Measurements from ENCODE around the gene CTDP1. TPM values are rescaled to one million over a fixed set of nuclear protein-coding genes. Genes with fewer than 3 reads are reported as not detected.

Gene CTDP1, protein sequence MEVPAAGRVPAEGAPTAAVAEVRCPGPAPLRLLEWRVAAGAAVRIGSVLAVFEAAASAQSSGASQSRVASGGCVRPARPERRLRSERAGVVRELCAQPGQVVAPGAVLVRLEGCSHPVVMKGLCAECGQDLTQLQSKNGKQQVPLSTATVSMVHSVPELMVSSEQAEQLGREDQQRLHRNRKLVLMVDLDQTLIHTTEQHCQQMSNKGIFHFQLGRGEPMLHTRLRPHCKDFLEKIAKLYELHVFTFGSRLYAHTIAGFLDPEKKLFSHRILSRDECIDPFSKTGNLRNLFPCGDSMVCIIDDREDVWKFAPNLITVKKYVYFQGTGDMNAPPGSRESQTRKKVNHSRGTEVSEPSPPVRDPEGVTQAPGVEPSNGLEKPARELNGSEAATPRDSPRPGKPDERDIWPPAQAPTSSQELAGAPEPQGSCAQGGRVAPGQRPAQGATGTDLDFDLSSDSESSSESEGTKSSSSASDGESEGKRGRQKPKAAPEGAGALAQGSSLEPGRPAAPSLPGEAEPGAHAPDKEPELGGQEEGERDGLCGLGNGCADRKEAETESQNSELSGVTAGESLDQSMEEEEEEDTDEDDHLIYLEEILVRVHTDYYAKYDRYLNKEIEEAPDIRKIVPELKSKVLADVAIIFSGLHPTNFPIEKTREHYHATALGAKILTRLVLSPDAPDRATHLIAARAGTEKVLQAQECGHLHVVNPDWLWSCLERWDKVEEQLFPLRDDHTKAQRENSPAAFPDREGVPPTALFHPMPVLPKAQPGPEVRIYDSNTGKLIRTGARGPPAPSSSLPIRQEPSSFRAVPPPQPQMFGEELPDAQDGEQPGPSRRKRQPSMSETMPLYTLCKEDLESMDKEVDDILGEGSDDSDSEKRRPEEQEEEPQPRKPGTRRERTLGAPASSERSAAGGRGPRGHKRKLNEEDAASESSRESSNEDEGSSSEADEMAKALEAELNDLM
- 14.9 and 17.0 TPM in 2 replicates for total RNA-seq

DNA sequence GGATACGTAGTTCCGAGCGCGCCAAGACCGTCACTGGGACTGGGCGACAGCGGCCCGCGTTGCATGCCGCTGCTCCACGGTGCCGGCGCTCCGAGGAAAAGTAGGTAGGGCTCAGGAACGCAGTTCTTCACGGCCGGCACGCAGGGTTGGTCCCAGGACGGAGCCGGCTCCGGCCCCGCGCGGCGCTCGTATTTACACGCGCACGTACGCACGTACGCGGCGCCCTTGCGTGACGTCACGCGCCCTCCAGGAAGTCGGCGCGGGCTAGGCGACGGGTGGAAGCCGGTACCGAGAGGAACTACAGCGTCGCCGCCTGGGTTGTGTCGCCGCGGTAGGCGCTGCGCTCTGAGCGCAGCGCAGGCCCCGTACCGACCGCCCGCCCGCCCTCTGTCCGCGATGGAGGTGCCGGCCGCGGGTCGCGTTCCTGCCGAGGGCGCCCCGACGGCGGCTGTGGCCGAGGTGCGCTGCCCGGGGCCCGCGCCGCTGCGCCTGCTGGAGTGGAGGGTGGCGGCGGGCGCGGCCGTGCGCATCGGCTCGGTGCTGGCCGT, at the start of gene CTDP1:
Gene CTDP1 (plus strand): TSS at position 252 of the 548 bp plus-strand sequence. CDS start 145 bp downstream, at position 397.

DNA sequence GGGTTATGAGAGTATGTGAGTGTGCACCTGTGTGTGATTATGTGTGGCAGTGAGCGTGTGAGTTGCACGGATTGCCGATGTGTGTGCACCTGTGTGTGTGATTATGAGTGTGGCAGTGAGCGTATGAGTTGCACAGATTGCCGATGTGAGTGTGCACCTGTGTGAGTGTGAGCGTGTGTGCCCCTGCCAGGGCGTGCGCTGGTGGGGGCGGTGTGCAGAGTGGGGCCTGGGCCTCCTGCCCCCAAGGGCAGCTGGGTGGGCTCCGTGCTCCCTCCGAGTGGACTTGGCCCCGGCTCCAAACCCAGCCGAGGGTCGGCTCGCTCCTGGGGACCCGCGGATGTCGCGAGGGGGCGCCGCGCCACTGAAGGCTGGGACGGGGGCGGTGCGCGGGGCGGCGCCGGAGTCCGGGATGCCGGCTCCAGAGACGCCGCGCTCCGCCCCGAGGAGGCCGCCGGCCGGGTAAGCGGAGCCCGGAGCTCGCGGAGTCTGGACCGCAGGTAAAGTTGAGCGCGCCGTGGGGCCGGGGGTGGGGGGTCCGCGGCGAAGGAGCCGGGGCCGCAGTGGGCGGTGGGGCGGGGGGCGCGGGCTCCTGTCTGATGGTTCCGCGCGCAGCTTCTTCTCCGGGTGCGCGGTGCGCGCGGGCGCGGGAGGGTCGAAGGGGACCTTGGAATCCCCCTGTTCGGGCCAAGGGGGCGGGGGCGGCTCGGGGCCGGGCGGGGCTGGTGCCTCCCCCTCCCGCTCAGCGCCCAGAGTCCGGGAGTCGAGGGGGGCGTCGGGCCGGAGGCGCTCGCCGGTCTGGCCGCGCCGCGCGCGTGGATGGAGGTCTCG, 118.1 kb downstream of the CTDP1 start, which contains the start of gene KCNG2:
Gene KCNG2 (plus strand): TSS at position 421 of the 828 bp plus-strand sequence. CDS start 65,730 bp downstream, outside the sequence.

Other genes with a start within 250 kb of the CTDP1 start
- 0.47 and 2.2 TPM in 2 replicates for gene KCNG2, start 118.1 kb downstream of the CTDP1 start, total RNA-seq